Measurements from ENCODE around the gene SPATA31A5.
"Not testable (repeated sequence)": the region's sequence is repeated elsewhere in the genome, so short reads cannot be mapped to it uniquely, and the experiment has no call there.

The SPATA31A5 gene

GRCh38 chr9:60914107-60914506, at the start of gene SPATA31A5:
Gene SPATA31A5 (plus strand): TSS chr9:60914407. CDS start chr9:60914436, 29 bp downstream.
- DNase-seq: not testable (repeated sequence)

- DNase-seq: not testable (repeated sequence)
Observed at GRCh38 chr9:60962990-60963350, 48.8 kb downstream of the SPATA31A5 start.

DNA sequence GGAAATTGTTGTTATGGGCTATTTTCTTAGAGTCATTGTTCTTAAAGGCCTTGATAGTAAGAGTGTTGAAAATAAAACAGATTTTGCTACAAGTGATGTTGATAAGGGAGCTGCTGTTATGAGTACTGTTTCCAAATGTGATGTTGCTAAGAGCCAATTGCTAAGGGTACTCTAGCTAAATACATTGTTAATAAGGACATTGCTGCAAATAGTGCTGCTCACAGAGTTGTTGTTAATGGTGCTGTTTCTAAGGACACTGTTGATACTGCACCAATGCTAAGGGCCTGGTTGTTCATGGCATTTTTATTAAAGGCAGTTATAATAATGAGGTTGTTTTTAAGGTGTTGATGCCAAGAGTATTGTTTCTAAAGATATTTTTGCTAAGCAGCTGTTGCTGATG, 52.2 kb downstream of the SPATA31A5 start:
- DNase-seq: not testable (repeated sequence)

Data from CD4-positive, alpha-beta T cell treated with Interleukin-15 for 1 hour (primary cell).